ENCODE measurements around the gene SOCS1.

The SOCS1 gene

DNA sequence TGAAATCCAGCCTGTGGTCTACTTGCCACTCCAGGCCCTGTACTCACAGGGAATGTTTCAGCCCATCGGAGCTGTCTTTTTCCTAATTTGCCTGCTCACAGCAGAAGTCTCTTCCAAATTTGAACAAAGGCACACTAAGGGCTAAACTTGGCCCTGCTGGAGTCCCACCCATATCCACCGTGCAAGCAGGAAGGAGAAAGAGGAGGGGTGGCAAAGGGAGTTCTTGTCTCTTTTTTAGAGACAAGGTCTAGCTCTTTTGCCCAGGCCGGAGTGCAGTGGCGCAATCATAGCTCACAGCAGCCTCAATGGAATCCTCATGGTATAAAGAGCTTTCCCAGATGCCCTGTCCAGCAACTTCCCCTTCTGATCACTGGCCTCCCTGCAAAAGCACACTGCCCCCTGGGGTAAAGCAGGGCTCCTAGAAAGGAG lies 27.8 kb upstream of the SOCS1 start:
- DNase-seq: no peak

DNA sequence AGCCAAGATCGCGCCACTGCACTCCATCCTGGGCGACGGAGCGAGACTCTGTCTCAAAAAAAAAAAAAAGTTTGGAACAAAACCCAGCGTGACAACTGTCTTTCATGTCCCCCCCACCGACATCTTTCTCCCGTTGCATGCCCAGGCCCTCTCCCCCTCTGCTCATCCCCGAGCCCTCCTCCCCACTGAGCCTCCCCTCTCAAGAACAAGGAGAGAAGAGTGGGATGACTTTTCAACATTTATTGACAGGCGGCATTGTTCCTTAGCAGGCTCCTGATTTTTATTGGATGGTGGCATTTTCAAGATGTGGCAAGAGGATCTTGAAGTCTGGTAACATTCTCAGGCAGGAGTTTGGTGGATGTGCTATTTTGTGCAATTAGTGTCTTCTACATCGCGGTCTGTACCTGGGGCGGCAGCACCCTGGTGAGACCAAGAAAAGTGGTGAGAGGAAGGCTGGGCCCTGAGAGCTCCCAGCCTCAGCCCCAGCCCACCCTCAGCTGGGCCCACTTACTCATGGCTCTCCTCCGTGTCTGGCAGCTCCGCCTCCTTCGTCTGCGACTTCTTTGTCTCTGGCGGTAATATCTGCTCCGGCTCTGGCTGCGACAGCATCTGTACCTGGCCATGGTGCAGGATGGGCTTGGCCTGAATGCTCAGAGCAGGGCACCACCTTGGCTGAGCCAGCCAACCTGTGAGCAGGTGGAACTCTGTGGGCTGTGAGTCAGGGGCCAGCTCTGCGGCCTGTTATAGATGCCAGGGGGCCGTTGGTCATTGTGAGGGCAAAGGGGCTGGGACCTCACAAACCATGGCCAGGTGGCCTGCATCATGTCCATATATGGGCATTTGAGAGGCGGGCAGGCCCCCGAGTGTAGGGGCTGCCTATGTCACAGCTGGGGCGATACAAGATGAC lies 24.9 kb upstream of the SOCS1 start, which contains the start of gene PRM1:
Gene PRM1 (minus strand): TSS at position 715 of the 907 bp plus-strand sequence. CDS start 92 bp downstream, at position 623.
- no peak for DNase-seq

DNA sequence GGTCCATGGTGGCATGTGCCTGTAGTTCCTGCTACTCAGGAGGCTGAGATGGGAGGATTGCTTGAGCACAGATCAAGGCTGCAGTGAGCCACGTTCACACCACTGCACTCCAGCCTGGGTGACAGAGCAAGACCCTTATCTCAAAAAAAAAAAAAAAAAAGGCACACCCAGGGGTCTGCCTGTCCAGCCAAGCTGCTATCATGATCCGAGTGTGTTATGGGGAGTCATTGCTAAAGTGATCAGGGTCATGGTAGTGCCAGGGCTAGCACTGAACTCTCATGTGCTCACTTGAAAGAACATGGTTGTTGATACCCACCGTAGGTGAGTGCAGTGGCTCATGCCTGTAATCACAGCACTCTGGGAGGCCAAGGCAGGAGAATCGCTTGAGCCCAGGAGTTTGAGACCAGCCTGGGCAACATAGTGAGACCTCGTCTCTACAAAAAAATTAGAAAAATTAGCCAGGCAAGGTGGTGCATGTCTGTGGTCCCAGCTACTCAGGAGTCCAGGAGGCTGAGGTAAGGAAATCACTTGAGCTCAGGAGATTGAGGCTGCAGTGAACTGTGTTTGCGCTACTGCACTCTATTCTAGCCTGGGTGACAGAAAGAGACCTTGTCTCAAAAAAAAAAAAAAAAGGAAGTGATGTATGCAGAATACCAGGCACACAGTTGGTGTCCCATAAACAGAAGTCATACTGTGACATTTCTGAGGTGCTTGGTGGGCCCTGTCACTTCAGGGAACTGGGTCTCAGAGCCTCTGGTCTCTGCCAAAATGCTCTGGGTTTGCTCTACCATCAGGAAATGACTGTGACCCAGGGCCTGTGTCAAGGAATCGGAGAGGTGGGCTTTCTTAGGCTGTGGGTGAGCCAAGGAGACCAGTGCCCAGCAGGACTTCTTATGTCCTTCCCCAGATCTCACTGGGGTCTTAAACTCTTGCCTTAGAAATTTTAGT lies 23.0 kb upstream of the SOCS1 start:
- DNase-seq: no peak

DNA sequence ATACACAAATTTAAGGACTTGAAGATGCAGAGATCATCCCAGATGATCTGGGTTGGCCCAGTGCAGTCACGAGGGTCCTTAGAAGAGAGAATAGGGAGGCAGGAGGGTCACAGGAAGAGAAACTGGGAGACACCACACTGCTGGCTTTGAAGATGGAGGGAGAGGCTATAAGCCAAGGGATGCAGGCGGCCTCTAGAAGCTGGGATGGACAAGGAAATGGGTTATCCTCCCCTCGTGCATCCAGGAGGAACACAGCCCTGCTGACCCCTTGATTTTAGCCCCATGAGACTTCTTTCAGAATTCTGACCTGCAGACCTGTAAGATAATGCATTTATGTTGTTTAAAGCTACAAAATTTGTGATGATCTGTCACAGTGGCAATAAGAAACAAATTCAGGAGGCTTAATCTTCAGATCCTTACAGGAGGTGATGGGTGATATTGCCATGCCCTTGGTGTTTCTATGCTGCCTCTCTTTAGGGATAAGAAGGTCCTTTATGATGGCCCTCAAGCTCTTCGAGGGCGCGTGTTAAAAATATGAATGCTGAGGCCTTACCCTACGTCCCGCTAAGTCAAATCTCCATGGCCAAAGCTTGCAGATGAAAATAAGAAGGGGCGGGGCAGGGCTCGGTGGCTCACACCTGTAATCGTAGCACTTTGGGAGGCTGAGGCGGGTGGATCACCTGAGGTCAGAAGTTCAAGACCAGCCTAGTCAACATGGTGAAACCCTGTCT lies 21.8 kb upstream of the SOCS1 start:
- DNase-seq: no peak

DNA sequence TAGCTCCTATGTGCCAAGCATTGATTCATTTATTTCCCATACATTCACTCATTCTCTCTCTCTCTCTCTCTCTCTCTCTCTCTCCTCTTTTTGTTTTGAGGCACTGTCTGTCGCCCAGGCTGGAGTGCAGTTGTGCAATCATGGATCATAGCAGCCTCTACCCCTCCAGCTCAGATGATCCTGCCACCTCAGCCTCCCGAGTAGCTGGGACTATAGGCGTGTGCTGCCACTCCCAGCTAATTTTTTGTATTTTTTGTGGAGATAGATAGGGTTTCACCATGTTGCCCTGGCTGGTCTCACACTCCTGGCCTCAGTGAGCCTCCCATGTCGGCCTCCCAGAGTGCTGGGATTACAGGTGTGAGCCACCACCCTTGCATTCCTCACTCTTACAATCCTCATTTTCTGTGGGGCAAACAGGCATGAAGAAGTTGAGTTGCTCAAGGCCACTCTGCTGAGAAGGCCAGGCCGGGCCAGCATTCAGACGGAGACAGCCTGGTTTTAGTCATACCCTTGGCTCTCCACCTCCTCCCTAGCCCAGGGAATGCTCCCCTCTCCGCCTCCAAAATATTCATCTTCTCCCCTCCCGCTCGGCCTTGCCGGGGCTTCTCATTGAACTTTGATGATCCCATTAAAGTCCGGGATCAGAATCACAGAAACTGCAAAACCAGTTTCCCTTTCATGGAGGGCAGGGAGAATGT lies 21.0 kb upstream of the SOCS1 start:
- no peak for DNase-seq

DNA sequence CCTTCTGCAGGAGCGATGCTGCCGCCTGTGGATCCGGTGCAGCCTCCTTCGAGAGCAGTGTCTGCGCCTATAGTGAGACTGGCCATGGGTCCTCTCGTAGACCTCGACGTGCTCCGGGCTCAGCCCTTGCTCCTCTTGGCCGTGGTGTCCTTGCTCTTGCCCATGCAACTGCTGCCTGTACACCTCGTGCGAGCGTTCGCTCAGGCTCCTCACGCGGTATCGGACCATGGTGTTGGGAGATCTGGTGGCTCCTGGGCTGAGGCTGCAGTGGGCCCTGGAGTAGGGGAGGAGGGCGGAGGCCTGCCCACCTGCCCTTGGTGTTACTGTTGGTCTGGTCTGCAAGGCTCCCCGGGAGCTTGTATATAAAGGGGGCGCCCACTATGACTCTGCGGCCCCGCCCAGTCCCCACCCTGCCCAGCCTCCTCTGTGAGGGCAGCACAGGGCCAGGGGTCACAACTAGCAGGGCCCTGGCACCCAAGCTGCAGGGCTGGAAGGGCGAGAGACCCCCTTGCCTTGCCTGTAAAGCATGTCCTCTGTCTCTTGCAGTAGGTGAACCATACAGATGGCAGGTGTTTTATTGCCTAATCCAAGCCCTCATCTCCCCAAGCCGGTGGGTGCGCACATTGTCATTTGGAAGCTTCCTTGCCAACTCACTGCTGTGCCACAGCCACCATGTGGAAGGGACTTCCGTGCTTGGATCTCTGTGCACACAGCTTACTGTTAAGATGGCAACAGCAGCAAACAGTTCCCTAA lies 20.3 kb upstream of the SOCS1 start, which contains the start of gene PRM2:
Gene PRM2 (minus strand): TSS at position 338 of the 753 bp plus-strand sequence. CDS start 110 bp downstream, at position 228.
- no peak for DNase-seq

DNA sequence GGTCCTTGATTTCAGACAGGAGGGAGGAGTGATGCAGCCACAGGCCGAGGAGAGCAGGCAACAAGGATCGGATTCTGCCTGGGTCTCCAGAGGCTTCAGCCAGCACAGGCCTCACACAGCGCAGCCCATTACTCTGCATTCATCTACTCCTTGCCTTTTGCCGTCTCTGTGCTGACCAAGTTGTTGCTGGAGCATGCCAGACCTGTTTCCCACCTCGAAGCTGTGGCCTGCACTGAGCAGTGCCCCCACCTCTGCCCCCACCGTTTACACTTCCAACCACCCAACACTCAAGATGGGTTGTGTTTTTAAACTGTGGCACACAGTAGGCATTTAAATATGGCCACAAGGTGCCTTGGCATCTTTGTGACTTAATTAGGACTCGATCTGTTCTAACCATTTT lies 19.0 kb upstream of the SOCS1 start:
- DNase-seq: no peak

DNA sequence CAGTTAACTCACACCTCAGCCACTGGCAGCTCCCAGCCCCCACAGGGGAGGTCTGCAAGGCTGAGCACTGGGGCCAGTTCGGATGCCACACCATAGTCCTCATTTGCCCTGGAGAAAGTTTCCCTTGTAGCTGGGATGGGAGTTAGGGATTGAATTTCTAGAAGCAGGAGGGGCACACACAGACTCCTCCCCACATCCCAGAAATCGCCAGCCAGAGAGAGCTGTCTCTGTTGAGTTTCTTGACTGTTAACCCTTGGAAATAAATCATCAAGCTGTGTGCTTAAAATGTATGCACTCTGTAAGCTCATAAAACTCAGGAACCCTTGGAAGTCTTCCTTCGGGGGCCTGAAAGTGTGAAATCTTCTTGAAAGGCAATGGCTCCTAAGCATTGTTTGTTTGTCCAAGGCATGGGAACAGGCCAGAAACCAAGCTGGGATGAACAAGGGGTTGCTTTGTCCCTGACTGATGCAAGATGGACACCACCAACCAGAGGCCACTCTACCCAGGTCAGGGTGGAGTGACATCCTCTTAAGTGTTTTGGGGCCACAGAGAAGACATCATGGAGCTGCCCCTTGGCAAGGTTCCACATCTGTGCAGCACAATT lies 17.8 kb upstream of the SOCS1 start:
- DNase-seq: no peak

DNA sequence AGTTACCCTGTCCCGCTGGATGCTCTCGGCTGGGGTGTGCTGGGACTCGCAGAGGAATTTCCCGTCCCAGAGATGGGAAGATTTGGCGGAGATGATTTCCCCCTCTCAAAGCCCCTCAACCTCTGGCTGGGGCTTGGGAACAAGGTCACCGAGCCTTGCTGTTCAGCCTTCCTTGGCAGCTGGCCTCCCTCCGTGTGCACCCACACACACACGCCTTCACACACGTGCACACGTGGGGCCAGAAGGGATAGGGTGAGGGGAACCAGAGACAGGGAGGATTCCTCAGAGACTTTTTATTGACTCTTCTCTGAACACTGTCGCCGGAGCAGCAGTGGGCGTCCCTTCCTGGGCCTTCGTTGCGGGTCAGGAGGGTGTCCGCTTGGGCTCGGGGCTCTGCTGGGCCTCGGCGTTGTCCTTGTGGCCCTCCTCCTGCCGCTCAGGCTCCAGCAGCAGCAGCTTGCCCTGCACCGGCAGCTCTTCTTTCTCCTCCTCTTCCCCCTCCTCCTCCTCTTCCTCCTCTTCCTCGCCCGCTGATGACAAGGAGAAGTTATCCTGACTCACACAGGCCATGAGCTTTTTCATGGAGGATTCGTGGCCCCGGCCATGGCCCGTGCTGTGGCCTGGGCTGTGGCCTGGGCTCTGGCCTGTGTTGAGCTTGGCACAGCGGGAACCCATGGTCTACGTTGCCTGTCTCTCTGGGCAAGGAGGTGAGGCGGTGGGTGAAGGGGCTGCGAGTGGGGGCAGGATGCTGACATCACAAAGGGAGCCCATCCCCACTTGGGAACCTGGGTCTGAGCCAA lies 17.1 kb upstream of the SOCS1 start, which contains the start of gene PRM3:
Gene PRM3 (minus strand): TSS at position 709 of the 800 bp plus-strand sequence. CDS start 34 bp downstream, at position 675.
- no peak for DNase-seq

DNA sequence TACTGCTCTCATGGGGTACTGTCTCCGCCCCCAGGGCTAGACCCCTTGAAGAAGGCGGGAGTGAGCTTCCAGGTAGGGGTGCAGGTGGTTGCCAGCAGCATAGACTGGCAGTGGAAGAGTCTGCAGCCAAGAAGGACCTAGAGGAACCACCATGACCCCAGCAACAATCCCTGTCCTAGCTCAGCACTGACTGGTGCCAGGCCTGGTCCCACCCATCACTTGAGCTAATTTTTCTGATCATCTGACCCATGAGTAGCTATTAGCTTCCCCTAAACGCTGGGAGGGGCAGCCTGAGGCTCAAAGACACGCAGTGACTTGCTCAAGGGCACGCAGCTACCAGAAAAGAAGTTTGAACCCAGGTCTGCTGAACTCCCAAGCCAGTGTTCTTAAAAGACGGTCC lies 16.5 kb upstream of the SOCS1 start:
- no peak for DNase-seq

DNA sequence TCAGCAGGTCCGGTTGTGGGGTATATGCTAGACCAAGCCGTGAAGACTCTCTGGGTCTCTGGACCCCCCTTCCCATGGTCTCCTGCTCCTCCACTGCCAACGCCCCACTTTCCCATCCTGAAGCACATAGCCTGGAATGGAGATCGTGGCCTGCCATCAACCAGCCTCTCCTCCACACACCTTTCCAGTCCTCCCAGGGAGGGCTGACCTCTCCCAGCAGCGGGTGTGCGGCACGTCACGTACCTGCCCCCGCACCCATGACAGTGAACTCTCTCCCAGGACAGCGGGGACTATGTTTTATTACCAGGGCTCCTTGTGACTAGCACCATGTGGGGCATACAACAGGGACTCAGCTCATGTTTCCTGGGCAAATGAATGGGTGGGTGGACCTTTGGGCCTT lies 15.6 kb upstream of the SOCS1 start:
- no peak for DNase-seq

DNA sequence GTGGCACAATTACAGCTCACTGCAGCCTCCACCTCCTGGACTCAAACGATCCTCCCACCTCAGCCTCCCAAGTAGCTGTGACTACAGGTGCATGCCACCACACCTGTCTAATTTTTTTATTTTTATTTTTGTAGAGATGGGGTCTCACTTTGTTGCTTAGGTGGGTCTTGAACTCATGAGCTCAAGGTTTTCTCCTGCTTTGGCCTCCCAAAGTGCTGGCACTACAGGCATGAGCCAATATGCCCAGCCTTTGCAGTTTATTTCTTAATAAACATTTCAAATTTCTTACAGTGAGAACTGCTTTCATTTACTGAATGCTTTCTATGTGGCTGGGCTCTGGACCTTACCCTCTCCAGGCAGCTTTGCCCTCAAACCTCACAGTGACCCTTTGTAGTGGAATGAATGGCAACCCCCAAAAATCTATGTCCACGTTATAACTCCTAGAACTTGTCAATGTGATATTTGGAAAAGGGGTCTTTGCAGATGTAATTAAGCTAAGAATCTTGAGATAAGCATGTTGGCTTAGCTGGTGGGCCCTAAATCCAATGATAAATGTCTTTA lies 14.7 kb upstream of the SOCS1 start:
- no peak for DNase-seq

DNA sequence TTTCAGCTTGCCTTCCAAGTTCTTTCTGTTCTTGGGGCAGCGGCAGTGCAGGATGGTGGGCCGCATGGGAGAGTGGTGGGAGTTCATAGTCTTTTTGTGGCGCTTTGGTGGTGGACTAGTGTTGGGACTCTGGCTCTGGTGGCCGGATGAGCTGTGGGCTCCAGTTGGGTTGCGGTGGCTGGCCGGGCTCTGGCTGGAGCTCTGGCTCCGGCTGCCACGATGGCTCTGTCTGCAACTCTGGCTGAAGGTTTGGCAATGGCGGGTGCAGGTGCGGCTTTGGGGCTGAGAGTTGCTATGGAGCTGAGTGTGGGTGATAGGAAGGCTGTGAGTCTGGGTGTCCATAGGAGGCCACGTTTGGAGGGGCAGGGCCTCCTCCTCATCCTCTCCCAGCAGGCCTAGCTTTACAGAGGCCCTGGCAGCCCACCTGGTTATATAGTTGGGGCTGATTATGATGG lies 12.9 kb upstream of the SOCS1 start, which contains the start of gene TNP2:
Gene TNP2 (minus strand): TSS at position 405 of the 455 bp plus-strand sequence. CDS start 63 bp downstream, at position 342.
- DNase-seq: no peak

DNA sequence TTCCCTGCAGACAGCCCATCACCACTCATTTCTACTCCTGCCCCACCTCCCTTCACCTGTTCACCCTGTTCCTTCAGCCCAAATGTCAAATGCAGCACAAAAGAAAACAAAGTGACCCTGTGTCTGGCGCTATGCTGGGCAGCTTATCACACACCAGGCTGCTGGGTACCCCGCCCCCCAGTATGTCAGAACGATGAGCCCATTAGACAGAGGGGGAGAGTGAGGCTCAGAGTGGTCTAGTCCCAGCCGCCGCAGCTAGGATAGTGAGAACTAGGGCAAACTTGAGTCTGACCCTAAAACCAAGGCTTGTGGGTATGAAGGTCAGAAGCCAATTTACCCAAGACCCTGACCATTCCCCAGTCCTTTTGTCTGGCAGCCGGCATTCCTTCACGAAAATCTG lies 9.1 kb upstream of the SOCS1 start:
- DNase-seq: no peak

DNA sequence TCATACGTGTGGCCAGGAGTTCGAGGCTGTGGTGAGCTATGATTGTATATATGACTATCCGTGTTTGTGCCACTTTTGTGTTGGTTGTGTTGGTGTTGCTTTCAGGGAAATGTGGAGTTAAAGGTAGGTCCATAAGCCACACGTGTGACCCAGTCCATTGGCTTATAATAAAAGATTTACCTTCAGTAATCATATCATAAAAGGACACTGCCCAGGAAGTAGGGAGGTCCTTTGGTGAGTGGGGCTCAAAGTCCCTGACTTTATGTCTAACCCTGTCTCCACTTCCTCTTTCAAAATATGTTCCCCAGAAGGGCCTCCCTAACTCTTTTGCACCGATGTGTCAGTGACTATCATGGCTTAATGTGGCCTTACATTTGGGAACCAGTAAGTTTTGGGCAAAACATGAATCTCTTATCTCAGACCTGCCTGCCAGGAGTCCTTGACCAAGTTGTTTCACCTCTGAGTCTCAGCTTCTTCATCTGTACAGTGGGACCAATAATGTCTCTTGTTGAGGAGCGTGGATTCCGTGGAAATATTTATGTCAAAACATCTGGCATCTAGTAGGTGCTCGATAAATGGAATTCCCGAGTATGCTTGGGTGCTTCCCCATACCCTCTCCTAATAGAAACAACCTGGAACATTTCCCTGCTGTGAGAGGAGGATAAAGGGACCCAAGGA lies 8.3 kb upstream of the SOCS1 start:
- DNase-seq: no peak

DNA sequence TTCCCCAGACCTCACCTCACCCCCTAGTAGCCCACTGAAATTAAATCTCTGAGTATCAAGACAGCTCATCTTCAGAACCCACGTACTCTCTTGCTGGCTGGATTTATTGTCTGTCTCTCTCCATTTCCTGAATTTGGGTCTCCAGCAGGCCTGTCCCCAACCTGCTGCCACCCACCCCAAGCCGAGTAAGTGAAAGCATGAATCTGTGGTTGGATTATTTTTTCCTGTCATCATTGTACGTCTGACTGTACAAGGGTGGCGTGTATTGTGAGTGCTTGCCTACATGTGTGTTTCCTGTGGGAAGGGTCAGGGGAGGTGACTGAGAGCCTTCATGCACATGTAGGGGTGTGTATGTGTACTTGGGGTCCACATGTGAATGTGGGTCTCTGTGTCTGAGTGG lies 7.7 kb upstream of the SOCS1 start:
- DNase-seq: no peak

DNA sequence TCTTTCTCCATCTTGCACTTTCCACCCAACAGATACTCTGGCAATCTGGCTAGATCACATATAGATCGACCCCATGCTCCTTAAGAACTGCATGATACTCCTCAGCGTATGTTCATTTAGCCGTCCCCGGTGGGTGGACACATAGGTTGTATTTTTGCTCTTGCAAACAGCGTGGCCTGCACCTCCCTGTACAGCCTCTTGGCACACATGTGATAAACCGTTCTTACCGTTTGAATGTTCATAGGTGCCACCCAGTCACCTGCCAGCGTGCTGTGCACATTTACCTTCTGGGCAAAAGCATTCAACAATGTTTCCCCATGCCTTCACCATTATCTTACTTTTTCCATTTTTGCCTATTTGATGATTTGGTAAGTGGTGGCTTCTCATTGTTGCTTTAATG lies 6.9 kb upstream of the SOCS1 start:
- no peak for DNase-seq

DNA sequence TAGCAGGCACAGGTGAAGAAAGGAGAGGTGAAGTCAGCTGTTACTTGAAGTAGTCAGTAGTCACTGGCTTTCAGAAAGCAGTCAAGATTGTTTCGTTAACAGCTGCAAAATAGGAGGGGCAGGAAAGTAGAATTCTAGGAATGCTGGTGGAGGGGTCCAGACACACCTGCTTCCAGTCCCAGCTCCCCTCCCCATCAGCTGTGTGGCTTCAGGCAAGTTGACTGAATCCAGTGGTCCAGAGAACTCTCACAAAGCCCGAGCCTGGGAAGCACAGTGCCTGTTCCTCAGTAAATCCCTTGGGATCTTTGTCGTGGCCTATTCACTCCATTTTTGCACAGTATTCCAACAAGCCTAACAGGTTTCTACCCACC lies 4.6 kb upstream of the SOCS1 start:
- no peak for DNase-seq
